ENCODE data around the gene COL21A1. TPM values are rescaled to one million over a fixed set of nuclear protein-coding genes. Genes with fewer than 3 reads are reported as not detected.
"Not testable (repeated sequence)": the region's sequence is repeated elsewhere in the genome, so short reads cannot be mapped to it uniquely, and the experiment has no call there.

COL21A1 gene
- polyA plus RNA-seq, 3 donors from 2014 or later = not detected

DNA sequence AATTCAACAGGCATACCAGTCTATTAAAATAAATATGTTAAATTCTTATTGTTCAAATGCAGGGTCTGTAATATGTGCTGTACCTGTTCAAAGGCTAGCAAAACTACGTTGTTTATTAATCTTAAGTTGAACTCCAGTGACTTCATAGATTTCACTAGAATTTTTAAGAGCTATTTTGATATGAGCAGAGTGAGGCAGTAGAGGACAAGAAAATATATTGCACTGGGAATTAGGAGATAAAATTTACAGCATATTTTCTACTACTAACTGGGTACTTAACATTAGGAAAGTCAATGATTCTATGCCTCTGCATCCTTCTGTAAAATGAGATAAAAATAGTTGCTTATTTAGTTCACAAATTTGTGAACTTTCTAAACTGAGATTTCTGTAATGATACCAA is 209.8 kb downstream of the COL21A1 start:
- no peaks in the 10 kb centered on the region for H3K4me1 Mint-ChIP-seq
- H3K4me3 Mint-ChIP-seq = no peak overlapping the region
- no peak overlapping the region for H3K27ac Mint-ChIP-seq
- no peaks in the 10 kb centered on the region for H3K36me3 Mint-ChIP-seq
- H3K9me3 Mint-ChIP-seq = peaks cover 5 to 54% (median 12%) of the 10 kb centered on the region in 6 donors
- H3K27me3 Mint-ChIP-seq (ENCODE audit: low read depth in 3 of 3) = peaks cover 0 to 3% (median 0%) of the 10 kb centered on the region in 3 donors
- DNase-seq = no peak

DNA sequence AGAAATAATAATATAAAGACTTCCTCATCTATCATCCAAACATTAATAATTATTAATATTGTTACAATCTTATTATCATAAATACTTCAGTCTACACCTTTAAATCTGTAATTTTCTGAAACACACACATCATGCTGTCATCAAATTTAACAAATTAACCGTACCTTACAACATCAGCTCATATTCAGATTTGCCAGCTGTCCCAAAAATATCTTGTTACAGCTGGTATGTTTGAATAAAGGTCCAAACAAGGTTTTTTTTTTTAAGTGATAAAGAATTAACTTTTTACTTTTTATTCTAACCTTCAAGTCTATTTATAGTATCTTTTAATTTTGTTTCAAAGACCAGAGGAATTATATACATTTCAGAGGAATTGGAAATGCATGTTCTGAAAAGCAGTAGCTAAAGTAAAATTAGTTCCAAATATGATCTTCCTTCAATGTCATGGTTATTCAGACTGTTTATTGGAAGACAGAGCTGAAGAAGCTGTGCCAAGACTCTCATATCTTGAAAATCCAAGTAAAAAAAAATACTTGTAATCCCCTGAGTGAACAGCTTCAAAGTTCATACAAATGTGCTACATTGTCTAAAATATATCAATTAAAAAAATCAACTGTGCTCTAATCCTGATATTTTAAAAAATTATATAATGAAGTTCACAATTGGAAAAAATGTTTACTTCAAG is 210.3 kb downstream of the COL21A1 start:
- Mint-ChIP-seq H3K27me3 (ENCODE audit: low read depth in 3 of 3) (peaks cover 0 to 3% (median 0%) of the 10 kb centered on the region in 3 donors), H3K36me3 (no peaks in the 10 kb centered on the region), H3K4me1 (no peaks in the 10 kb centered on the region), H3K9me3 (peaks cover 5 to 54% (median 12%) of the 10 kb centered on the region in 6 donors), H3K4me3 (no peak overlapping the region), H3K27ac (no peak overlapping the region)
- no peak for DNase-seq

DNA sequence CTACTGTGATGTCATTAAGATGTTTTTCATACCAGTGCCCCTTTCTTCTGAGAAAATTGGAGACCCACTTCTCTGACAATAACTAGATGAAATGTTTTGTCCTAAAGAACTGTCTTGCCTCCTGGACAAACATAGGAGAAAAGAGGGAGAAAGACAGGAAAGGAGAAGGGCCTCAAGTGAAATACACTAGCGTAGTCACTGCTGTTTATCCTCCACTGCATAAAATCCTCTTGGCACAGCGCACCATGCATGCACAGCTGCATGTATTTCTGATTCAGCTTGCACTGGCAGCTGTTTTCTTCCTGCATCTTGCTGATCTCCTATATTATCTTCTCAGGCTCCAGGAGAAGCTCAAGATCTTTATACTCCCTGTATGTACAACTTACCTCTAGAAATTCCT is 214.0 kb downstream of the COL21A1 start:
- no peak overlapping the region for H3K4me3 Mint-ChIP-seq
- DNase-seq = no peak
- peaks cover 0 to 1% (median 0%) of the 10 kb centered on the region in 3 donors for H3K27me3 Mint-ChIP-seq (ENCODE audit: low read depth in 3 of 3)
- no peaks in the 10 kb centered on the region for H3K4me1 Mint-ChIP-seq
- H3K27ac Mint-ChIP-seq = no peak overlapping the region
- H3K9me3 Mint-ChIP-seq = peaks cover 5 to 36% (median 9%) of the 10 kb centered on the region in 6 donors
- H3K36me3 Mint-ChIP-seq = no peaks in the 10 kb centered on the region

DNA sequence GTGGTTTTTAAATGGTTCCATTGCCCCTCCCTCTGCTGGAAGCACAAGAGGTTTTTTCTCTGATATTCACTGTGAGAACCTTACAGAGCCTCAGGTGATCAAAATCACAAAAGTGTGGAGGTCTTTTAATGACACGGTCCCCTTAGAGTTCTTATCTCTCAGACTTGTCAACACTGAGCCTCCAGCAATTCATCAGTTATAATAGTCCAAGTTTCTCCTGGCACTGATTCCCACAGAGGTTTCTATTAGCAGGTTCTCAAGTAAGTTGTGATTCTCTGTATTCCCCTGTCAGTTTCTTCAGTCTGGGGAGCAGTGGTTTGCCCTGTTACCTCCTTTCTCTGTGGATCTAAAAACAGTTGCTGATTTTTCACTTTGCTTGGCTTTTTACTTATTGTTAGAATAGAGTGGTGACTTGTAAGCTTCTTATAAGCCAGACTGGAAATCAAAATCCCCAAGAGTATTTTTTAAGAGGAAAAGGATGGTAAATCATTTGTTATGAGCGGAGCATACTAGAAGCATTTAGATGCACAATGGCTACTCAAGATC is 214.6 kb downstream of the COL21A1 start:
- DNase-seq = no peak
- Mint-ChIP-seq H3K36me3 (no peaks in the 10 kb centered on the region), H3K27me3 (ENCODE audit: low read depth in 3 of 3) (no peaks in the 10 kb centered on the region)

DNA sequence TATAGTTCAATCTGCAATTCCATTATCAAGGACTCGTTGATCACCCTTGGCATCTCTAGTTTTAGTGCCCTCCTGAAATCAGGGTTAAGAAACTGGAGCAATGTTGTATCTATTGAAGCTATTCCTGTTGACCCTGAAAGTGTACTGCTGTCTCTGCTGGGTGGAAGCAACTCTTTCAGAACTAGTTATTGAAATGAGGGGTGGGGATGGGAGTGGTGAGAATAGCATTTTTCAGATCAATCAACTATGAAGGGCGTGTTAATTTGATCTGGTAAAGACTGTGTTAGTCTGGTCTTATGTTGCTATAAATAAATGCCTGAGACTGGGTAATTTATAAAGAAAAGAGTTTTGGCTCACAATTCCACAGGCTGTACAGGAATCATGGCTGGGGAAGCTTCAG is 219.5 kb downstream of the COL21A1 start:
- no peak for DNase-seq
- no peaks in the 10 kb centered on the region for H3K27me3 Mint-ChIP-seq (ENCODE audit: low read depth in 3 of 3)

More for the DNA sequence above, 214.6 kb downstream of the COL21A1 start:
- H3K9me3 Mint-ChIP-seq = peaks cover 2 to 30% (median 9%) of the 10 kb centered on the region in 6 donors
- H3K4me3 Mint-ChIP-seq = no peak overlapping the region
- no peaks in the 10 kb centered on the region for H3K4me1 Mint-ChIP-seq
- no peak overlapping the region for H3K27ac Mint-ChIP-seq

DNA sequence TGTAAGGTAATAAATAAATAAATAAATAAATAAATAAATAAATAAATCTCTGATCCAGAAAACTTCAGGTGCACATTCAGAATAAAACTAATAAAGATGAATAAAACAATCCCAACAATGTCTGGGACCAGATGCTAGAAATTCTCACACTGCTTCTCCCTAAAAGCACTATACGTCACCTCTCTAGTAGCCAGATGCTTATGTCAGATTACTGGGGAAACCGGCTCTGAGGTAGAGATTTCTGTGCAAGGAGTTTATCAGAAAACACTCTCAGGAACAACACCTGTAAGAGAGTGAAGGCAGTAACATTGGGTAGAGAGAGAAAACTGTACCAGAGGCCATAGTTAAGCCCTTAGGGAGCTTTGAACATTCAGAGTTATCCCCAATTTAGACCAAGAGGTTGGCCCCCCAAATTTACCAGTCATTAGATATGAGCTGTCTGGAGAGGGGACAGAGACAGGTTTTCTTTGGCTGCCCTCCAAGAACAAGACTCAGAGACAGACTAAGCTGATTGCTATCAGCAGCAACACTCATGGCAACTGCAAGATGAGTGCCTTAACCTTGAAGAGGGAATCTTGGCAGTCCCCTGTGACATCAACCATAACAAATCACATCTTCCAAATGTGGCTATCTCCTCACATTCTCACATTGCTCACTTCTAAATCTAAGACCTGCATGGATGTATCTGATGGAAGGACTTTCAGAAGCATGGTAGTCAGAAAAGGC is 220.8 kb downstream of the COL21A1 start:
- no peak for DNase-seq
- H3K36me3 Mint-ChIP-seq = no peaks in the 10 kb centered on the region
- H3K27me3 Mint-ChIP-seq (ENCODE audit: low read depth in 3 of 3) = no peaks in the 10 kb centered on the region
- H3K9me3 Mint-ChIP-seq = peaks cover 0 to 37% (median 8%) of the 10 kb centered on the region in 6 donors
- H3K4me1 Mint-ChIP-seq = no peaks in the 10 kb centered on the region
- no peak overlapping the region for H3K27ac Mint-ChIP-seq
- no peak overlapping the region for H3K4me3 Mint-ChIP-seq

More for the DNA sequence above, 219.5 kb downstream of the COL21A1 start:
- Mint-ChIP-seq H3K36me3 (no peaks in the 10 kb centered on the region), H3K9me3 (peaks cover 0 to 25% (median 8%) of the 10 kb centered on the region in 6 donors), H3K27ac (no peak overlapping the region), H3K4me1 (no peaks in the 10 kb centered on the region), H3K4me3 (no peak overlapping the region)

DNA sequence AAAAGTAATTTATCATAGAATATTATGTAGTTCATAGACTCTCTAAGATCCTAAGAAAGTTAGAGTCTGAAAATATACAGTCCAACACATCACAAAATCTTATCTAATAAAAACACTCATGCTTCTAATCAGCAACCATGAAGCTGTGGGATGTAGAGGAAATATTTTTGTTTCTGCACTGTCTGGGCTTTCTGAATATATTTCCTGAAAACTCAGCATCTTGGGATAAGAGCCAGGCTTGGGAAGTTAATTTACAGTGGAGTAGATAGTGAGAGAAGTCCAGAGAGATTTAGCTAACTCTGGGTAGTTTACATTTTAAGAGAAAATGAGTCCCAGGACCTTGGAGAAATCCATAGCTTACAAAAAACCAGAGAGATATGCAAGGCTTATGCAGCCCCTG is 221.6 kb downstream of the COL21A1 start:
- Mint-ChIP-seq H3K36me3 (no peaks in the 10 kb centered on the region), H3K27me3 (ENCODE audit: low read depth in 3 of 3) (no peaks in the 10 kb centered on the region), H3K4me1 (no peaks in the 10 kb centered on the region), H3K9me3 (peaks cover 0 to 45% (median 9%) of the 10 kb centered on the region in 6 donors), H3K4me3 (no peak overlapping the region), H3K27ac (no peak overlapping the region)
- no peak for DNase-seq

DNA sequence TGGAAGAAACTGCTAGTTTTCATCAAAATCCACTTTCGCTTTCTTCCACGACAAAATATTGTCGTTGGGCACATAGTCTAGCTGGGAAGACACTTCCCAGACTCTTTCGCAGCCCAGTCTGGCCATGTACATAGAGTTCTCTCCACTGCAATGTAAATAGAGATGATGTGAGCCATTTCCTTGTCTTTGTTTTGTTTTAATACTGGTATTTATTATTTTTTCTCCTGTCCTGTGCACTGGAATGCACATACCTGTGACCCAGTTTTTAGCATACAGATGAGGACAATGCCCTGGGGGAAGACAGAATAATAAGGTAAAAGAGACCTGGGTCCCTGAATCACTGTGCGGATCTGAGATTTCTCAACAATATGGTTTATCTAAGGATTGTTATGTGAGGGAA is 222.4 kb downstream of the COL21A1 start:
- no peaks in the 10 kb centered on the region for H3K27me3 Mint-ChIP-seq (ENCODE audit: low read depth in 3 of 3)
- H3K4me1 Mint-ChIP-seq = no peaks in the 10 kb centered on the region
- H3K9me3 Mint-ChIP-seq = peaks cover 0 to 45% (median 7%) of the 10 kb centered on the region in 6 donors
- no peak for DNase-seq
- H3K27ac Mint-ChIP-seq = no peak overlapping the region
- H3K4me3 Mint-ChIP-seq = no peak overlapping the region
- no peaks in the 10 kb centered on the region for H3K36me3 Mint-ChIP-seq

DNA sequence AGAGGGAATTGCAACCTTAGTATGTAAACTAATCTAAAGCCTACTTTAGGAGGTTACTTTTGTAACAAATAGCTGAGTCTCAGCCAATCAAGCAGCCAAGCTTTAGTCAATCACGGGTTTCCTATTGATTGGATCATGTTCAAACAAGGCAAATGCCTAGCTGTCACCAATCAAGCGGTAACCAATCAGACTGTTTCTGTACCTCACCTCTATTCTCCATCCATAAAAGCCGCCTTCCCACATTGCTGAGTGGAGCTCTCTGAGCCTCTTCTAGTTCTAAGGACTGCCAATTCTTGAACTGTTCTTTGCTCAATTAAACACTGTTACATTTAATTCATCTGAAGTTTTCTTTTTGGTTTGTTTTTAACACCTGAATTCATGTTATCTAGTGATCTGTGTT is 223.6 kb downstream of the COL21A1 start:
- DNase-seq = no peak
- H3K4me3 Mint-ChIP-seq = no peak overlapping the region
- peaks cover 0 to 2% (median 0%) of the 10 kb centered on the region in 3 donors for H3K27me3 Mint-ChIP-seq (ENCODE audit: low read depth in 3 of 3)
- H3K4me1 Mint-ChIP-seq = no peaks in the 10 kb centered on the region
- H3K9me3 Mint-ChIP-seq = peaks cover 0 to 51% (median 8%) of the 10 kb centered on the region in 6 donors
- no peak overlapping the region for H3K27ac Mint-ChIP-seq
- H3K36me3 Mint-ChIP-seq = peaks cover 0 to 3% (median 0%) of the 10 kb centered on the region in 3 donors

DNA sequence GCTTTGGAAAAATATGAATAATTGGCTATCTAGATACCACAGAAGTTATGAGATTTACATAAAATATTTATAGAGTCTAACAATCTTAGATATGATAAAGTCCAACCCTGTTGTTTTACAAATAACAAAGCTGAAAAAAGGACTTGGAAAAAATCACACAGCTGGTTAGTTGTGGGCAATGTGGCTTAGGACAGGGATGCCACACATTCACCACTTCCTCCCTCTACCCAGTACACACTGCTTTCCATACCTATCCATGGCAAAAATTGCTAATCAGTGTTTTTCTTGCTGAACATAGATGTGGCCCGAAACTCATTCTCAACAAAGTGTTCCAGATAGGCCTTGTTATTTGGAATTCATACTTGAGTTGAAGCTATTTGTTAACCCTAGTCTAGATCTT is 224.7 kb downstream of the COL21A1 start:
- Mint-ChIP-seq H3K4me3 (no peak overlapping the region), H3K27ac (no peak overlapping the region), H3K4me1 (no peaks in the 10 kb centered on the region), H3K27me3 (ENCODE audit: low read depth in 3 of 3) (peaks cover 0 to 2% (median 0%) of the 10 kb centered on the region in 3 donors), H3K36me3 (peaks cover 0 to 3% (median 0%) of the 10 kb centered on the region in 3 donors), H3K9me3 (peaks cover 0 to 54% (median 6%) of the 10 kb centered on the region in 6 donors)
- DNase-seq = no peak

DNA sequence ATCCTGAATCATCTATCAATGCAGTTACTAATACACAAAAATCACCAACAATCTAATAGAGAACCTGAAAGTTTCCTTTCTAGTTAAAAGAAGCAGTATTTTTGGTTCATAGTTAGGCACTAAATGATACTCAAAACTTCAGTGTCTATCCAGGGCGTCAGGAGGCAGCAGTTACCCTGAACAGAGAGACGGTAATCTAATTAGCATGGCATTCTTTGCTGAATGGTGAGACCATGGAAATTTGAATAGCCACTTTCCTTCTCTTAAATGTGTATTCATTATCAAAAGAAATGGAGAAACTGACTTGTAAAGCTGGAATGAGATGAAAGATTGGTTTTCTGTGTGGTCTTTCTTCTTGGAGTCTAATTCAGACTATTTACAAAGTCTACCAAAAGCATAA is 225.4 kb downstream of the COL21A1 start:
- Mint-ChIP-seq H3K36me3 (peaks cover 0 to 3% (median 0%) of the 10 kb centered on the region in 3 donors), H3K4me1 (no peaks in the 10 kb centered on the region), H3K27me3 (ENCODE audit: low read depth in 3 of 3) (peaks cover 0 to 2% (median 0%) of the 10 kb centered on the region in 3 donors), H3K4me3 (no peak overlapping the region), H3K9me3 (peaks cover 0 to 54% (median 6%) of the 10 kb centered on the region in 6 donors), H3K27ac (no peak overlapping the region)
- no peak for DNase-seq

DNA sequence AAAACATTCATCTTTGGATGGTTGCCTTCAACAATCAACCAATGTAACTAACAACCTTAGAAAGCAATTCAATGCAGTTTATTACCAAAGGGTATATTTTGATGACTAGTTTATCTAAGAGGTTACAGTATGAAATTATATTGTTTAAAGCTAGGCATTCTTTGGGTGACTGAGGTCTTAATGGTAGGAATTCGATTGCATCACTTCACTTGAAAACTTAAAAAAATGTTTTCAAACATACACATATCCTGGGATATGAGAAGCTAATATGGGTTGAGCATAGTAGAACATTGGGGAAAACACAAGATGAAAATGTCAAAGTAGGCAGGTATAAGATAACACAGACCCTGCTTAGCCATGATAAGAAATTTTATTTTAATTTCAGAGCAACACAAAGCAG is 227.4 kb downstream of the COL21A1 start:
- Mint-ChIP-seq H3K4me3 (no peak overlapping the region), H3K27me3 (ENCODE audit: low read depth in 3 of 3) (peaks cover 0 to 2% (median 0%) of the 10 kb centered on the region in 3 donors), H3K4me1 (no peaks in the 10 kb centered on the region), H3K36me3 (peaks cover 0 to 3% (median 0%) of the 10 kb centered on the region in 3 donors), H3K27ac (no peak overlapping the region), H3K9me3 (peaks cover 5 to 45% (median 11%) of the 10 kb centered on the region in 6 donors)
- no peak for DNase-seq

DNA sequence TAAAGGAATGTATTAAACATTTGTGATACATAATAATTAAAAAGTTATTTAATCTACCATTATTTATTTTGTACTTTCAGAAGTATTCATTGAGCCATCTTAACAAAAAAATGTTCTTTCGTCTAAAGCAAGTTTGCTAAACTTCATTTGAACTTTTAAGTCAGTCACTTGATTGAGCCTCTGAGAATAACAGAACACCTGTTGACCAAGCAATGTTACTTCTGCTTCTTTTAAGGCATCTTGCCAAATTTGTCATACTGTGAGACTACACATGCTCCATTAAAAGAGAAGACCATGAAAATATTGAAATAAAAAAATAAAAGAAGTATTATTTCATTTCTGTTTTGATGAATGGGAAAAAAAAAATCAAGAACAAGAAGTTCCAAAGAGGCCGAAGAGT is 230.2 kb downstream of the COL21A1 start:
- Mint-ChIP-seq H3K27me3 (ENCODE audit: low read depth in 3 of 3) (peaks cover 0 to 2% (median 0%) of the 10 kb centered on the region in 3 donors), H3K27ac (no peak overlapping the region), H3K36me3 (peaks cover 0 to 3% (median 0%) of the 10 kb centered on the region in 3 donors)

DNA sequence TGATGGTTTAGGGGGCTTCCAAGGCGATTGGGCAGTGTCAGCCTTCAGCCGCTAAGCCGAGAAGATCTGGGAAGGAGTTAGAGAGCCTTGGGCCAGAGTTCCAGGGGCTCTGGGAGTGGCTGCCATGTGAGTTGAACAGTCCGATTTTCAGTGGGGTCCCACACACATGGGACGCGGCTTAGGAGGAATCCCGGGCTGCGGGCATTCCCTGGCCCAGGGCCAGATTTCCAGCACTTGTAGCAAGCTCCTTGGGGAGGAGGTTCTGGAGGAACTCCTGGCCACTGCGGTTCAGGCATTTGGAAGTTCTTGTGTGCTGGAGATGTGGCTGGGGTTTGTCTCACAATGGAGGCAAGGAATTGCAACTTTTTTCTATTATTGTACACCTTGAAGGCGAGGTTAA is 233.3 kb downstream of the COL21A1 start:
- H3K36me3 Mint-ChIP-seq; H3K27me3 Mint-ChIP-seq (ENCODE audit: low read depth in 3 of 3); H3K4me1 Mint-ChIP-seq; DNase-seq; H3K27ac Mint-ChIP-seq; H3K4me3 Mint-ChIP-seq: not testable (repeated sequence)
- H3K9me3 Mint-ChIP-seq = peaks cover 8 to 21% (median 12%) of the 10 kb centered on the region in 6 donors

More for the DNA sequence above, 230.2 kb downstream of the COL21A1 start:
- Mint-ChIP-seq H3K4me1 (no peaks in the 10 kb centered on the region), H3K4me3 (no peak overlapping the region), H3K9me3 (peaks cover 11 to 27% (median 18%) of the 10 kb centered on the region in 6 donors)
- no peak for DNase-seq
